ENCODE measurements around the gene ARAP1.
A peak's percentile ranks its signal among the peaks of the same experiment; 100 is the strongest.
"Not testable (repeated sequence)": the region's sequence is repeated elsewhere in the genome, so short reads cannot be mapped to it uniquely, and the experiment has no call there.

Gene ARAP1

GRCh38 chr11:72752088-72752914 lies at the start of gene ARAP1:
TSS of gene ARAP1 (minus strand) at chr11:72752408. CDS start at chr11:72727128, 25,280 bp downstream.
- peak; percentile 43 for DNase-seq

DNA sequence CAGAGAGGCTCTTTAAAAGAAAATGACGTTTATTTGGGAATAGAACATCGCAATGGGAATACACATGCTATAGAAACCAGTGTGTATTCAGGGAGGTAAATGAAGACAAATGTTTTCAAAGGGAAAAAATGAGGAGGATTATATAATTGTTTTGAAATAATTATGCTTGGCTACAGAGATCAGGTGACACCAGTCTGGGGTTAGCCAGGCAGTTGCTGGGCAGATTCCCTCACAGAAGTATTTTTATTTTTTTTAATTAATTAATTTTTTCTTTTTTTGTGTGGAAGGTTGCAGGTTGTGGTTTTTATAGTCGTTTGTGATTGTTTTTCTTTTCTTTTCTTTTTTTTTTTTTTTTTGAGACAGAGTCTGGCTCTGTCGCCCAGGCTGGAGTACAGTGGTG lies 47.2 kb upstream of the ARAP1 start:
- no peak for DNase-seq

- DNase-seq: no peak
These were observed 46.2 kb upstream of the ARAP1 start for GRCh38 chr11:72798361-72798760.

- peak; percentile 91 for DNase-seq
These were observed 41.5 kb upstream of the ARAP1 start, which contains the start of gene STARD10 for GRCh38 chr11:72793425-72794367. TSS of gene STARD10 (minus strand) at chr11:72794047. CDS start at chr11:72781181, 12,866 bp downstream.

DNA sequence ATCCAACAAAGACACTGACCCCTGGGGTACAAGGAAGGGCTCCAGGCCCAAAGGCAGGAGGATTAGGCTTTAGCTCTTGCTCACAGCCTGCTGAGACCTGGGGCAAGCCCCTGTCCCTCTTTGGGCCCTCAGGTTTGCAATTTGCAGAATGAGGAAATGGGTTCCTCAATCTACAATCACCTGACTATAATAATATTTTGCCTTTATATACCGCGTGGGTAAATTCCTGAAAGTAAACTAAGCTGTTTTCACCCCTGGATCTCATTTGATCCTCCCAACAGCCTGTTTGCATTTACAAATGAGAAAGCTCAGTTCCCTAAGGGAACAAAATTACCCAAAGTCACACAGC lies 40.8 kb upstream of the ARAP1 start:
- no peak for DNase-seq

GRCh38 chr11:72792437-72793021 lies 40.3 kb upstream of the ARAP1 start:
- DNase-seq: no peak

DNA sequence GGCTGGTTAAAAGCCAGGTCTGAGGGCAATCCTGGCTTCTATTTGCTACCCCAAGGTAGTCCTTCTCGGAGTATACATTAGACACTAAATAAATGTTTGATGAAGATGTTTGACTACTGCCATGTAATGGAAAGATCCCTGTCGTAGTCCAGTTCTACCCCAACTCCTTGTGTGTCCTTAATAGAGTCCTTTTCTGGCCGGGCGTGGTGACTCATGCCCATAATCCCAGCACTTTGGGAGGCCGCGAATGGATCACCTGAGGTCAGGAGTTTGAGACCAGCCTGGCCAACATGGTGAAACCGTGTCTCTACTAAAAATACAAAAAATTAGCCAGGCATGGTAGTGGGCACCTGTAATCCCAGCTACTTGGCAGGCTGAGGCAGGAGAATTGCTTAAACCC lies 39.0 kb upstream of the ARAP1 start:
- not testable (repeated sequence) for DNase-seq

DNA sequence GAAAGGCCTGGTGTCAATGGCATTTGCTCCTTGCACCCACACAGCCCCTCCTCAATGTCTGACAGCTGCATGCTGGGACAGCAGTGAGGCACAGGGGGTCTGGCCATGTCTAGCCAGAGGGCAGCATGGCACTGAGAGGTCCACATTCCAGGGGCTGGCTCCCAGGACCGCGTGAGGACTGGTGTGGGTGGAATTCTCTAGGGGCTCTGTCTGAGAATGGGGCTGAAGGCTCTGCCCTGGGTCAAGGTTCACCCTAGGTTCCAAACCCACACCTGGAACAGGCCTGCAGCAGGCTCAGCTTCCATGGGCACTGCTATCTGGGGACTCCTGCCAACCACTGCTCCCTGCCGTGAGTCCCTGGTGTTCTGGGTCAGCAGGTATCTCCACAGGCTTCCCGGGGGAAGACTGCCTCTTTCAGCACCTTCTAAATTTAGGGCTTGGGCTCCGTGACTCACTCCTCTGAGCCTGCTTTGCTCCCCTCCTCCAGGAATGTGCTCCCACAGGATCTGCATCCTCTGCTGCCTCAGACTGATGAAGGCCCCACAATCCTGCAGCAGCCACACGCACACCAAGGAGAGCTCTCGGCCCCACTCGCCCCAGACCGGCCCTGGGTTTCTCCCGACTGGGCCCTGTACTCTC lies 37.4 kb upstream of the ARAP1 start:
- DNase-seq: no peak

DNA sequence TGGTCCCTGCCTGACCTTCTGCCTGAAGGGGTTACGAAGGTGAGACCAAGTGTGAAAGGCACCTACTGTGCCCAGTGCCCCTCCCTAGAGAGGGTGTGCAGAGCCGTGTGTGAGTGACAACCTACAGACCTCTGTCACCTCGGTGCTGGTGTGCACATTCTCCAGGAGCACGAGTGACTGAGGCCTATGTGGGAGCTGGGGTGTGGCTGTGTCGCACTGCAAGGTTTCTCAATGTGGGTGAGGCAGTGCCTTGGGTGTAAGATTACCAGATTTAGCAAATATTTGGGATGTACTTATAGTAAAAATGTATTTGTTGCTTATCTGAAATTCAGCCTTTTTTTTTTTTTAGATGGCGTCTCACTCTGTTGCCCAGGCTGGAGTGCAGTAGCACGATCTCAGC lies 36.0 kb upstream of the ARAP1 start:
- no peak for DNase-seq

GRCh38 chr11:72787216-72788104 lies 35.3 kb upstream of the ARAP1 start:
- DNase-seq: no peak

- DNase-seq: no peak
These were observed 34.4 kb upstream of the ARAP1 start for GRCh38 chr11:72786305-72787215.

DNA sequence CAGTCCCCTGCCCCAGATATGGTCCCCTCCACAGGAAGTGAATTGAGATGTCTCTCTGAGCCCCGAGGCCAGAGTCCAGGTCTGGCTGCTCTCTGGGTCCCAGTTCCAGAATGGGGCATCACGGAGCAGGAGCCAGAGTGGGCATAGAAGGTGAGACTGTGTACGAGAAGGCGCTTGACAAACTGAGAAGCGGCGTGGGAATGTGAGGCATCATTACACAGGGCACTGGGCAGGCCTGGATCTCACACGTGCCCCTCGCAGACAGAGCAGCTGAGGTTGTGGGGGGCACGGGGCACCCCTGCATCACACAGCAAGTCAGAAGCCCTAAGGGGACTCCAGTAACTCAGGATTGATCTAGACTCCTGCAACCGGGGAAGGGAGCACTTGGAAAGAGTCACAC lies 32.5 kb upstream of the ARAP1 start:
- no peak for DNase-seq

- DNase-seq: no peak
These were observed 31.1 kb upstream of the ARAP1 start for GRCh38 chr11:72783144-72783905.

GRCh38 chr11:72782081-72782920 lies 30.1 kb upstream of the ARAP1 start:
- DNase-seq: no peak

DNA sequence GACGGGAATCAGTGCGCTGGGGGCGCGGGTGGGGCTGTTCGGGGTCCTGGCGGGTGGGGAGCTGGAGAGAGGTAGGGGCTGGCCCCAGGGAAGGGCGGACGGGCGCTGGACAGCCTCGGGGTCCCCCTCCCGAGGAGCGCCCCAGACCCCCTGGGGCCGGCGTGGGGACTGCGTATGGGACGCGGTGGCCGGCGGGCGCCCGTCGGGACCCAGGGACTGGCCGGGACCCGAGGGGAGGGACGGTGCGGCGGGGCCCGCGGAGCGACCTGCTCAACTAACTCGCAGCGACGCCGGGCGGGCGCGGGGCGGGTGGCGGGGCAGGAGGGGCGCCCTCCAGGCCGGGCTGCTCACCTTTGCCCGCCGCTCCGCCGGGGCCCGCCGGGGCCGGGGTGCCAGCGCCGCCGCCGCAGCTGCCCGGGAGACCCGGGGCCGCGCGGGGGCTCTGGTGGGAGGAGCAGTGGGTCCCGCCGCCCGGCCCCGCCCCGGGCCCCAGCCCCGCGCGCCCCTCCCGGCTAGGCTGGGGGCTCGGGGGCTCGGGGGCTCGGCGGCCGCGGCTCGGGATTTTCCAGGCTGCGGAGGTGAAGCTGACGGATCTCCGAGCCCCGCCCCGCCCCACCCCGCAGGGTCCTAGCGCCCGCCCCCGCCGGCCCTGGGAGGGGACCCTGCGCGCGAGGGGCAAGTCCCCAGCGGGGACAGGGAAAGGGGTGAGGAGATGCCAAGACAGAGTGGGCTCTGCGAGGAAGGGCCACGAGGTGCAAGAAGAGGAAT lies 29.3 kb upstream of the ARAP1 start:
- no peak for DNase-seq

DNA sequence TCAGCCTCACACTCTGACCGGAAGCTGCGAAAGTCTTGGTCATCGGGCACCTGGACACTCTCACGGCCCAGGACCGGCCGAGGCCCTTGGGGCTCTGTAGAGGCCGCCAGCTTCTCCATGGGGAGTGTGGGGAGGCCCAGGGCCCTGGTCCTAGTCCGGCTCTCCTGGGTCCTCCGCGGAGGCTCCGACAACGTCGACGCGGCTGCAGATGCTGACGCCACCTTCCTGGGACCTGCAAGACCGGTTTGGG lies 28.8 kb upstream of the ARAP1 start:
- DNase-seq: no peak

GRCh38 chr11:72780296-72781062 lies 28.3 kb upstream of the ARAP1 start:
- DNase-seq: no peak

Data from GOT3 (cell line).